NCI-H128 (cell line): ENCODE data around the gene NUDT5.
"Not testable (repeated sequence)": the region's sequence is repeated elsewhere in the genome, so short reads cannot be mapped to it uniquely, and the experiment has no call there.

Experiments used
- DNase-seq: peaks from one replicate; lab custom pipeline; 2025; ENCODE audit not compliant: unreplicated experiment; lab: John Stamatoyannopoulos, UW

Gene NUDT5

DNA sequence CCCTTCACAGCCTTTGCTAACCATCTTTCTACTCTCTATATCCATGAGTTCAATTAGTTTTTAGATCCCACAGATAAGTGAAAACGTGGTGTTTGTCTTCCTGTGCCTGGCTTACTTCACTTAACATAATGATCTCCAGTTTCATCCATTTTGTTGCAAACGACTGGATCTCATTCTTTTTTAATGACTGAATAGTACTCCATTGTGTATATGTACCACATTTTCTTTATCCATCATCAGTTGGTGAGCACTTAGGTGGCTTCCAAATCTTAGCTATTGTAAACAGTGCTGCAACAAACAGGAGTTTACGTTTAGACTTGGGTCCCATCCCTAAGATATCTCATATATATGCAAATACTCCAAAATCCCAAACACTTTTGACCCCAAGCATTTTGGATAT is 9.4 kb upstream of the NUDT5 start:
- no peak for DNase-seq

DNA sequence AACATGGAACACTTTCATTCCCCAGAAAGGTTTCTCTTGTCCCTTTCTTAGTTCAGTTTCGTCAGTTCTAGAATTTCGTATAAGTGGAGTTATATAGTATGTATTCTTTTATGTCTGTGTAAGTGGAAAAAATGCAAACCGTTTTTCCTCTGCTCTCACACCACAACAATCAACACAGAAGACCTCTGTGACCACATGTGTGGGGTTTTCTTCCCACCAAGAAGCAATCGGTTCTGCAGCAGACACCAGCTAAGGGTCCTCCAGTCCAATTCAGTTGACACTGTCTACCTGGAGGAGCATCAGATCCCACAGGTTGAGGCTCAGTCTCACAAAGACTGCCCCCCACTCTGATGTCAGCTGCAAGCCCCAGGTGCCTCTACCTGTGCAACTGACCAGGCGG is 6.5 kb upstream of the NUDT5 start:
- DNase-seq, result no peak

DNA sequence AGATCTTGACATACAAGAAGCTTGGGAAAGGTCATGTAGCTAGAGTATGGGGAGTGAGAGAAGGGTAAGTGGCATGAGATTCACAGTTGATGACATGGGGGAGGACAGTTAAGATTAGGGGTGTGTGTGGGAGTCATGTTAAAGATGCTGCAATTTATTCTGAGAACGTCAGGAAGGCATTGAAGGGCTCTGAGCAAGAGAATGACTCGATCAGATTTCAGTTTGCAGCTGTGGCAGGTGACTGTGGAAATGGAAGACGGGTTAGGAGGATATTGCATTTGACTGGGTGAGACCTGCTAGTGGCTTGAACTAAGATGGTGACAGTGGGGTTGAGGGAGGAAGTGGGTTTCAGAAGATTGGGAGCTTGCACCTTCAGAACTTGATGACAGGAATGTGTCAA is 5.9 kb upstream of the NUDT5 start:
- no peak for DNase-seq

DNA sequence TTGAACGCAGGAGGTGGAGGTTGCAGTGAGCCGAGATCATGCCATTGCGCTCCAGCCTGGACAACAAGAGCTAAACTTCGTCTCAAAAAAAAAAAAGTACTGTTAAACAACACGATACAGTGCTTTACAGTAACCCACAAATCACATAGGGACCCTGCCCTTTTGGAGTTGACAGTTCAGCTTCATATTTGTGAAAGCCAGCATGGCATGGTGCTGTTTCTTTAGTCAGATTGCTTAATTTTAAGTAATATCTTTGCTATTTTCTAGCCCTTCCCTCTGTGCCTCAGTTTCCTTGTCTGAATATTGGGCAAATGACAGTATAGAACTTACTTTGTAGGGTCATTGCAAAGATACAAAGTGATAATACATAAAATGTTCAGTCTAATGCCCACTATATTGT is 5.2 kb upstream of the NUDT5 start:
- DNase-seq, result no peak

DNA sequence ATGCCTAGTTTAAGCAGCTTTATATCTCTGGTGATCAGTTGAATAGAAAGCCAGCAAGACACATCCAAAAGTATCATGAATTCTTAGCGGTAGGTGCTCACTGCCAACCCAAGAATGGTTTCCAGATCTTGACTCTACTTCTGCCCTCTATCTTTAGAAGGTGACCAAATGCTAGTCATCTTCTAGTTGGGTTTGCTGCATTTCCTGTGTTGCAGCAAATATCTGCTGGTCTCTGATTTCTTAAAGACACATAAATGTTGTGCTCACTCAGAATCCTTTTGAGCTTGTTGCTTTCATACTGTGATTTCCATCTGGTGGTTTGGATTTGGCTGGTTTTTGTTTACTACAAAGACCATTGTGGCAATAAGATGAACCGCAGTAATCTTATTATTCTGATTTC is 2.5 kb upstream of the NUDT5 start:
- no peak for DNase-seq

DNA sequence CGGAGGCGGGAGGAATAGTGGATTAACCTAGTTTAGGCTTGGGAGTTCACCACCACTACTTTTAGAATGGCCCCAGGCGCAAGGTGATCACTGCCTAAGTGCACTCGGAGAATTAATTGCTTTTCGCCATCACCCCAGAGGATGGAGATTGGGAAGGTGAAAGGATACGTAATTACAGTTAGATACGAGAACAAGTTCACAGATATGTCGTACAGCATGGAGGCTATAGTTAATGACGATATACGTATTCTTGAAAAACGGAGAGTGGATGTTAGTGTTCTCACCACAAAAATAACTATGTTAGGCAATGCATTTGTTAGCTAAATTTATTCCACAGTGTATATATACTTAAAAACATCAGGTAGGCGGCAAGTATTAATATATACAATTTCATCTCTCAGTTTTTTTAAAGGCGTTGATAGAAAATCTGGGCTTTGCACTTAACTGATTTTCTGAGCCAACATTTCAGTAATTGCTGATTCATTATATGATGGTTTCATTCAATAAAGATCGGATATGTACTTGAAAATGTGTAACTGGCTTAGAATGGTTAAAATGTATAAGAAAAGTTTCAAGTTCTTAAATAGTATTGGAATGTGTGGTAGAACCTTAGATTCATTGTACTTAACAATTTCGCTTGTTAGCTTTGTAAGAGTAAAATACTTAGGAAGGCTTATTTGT is 980 bp upstream of the NUDT5 start:
- DNase-seq, result no peak

DNA sequence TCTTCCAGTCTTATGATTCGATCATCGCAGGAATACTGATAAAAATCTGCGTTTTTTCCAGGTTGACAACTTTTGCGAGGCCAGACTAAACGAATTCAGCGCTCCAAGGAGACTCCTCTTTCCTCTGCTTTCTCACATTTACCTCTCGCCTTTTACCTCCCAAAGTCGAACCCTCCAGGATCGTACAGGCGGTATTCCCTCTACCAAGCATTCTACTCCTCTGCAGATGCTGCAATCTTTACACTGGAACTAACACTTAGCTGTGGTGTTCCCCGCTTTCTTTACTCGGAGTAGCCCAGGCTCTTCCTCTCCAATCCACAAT is 449 bp downstream of the NUDT5 start:
- DNase-seq, result no peak

DNA sequence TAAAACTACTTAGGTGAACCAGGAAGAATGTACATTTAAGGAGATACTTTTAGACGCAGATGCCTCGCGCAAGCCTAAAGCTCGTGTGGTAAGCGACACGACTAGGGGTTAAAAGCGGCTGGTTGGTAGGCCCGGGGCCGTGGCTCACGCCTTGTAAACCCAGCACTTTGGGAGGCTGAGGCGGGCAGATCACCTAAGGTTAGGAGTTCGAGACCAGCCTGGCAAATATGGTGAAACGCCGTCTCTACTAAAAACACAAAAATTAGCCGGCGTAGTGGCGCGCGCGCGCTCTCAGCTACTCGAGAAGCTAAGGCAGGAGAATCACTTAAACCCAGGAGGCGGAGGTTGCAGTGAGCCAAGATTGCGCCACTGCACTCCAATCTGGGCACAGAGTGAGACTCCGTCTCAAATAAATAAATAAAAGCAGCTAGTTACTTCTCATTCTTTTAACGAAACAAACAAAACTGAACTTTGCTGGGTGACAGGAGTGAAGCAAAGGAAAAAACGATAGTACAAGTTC is 879 bp downstream of the NUDT5 start:
- no peak for DNase-seq

DNA sequence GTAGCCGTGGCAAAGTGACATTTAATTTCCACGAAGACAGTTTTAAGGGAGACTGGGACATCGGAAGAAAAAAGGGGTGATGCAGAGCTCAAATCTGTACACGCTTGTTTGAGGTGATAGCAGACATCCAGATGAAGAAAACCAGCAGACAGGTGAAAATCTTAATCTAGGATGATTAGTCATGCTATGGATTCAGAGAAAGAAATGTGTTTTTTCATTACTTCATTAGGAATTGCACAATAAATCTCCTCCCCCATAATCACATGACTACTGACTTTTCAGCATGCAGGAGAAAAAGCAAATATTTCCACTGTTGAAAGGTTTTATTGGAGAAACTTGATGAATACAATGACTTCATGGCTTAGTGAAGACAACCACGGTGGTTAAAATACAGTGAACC is 2.5 kb downstream of the NUDT5 start:
- DNase-seq, result no peak

DNA sequence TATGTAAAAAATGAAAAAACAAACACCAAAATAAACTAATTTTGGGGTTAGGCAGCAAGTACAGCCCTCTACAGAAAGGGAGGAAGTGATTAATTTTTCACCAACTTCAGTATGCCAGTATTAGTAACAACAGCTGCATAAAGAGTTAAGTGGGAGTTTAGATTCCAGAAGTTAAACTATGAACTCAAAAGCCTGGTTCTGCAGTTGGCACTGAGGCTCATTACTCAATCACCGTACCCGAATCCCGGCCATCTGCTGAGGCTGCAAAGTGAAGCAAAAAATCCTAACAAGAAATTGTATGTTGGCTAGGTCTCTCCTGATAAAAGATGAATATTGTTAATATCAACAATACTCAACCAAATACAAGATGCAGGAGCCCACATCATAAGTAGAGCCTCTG is 4.0 kb downstream of the NUDT5 start:
- no peak for DNase-seq

DNA sequence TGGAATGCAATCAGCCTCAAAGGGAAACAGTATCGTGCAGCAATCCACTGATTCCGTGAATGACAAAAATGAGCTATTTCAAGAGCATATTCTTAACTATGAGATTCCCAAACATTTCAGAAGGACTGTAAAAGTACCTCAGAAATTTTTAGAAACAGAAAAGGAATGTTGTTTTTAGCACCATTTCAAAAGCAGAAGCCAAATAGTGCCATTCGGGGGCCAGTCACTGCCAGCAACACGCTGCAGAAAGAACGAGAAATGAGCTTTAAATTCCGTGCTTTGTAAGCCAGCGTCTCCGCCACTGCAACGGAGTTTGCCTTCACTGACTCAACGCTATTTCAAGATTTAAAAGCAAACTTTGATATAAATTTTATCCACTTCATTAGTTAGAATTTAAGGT is 6.3 kb downstream of the NUDT5 start:
- DNase-seq, result no peak

DNA sequence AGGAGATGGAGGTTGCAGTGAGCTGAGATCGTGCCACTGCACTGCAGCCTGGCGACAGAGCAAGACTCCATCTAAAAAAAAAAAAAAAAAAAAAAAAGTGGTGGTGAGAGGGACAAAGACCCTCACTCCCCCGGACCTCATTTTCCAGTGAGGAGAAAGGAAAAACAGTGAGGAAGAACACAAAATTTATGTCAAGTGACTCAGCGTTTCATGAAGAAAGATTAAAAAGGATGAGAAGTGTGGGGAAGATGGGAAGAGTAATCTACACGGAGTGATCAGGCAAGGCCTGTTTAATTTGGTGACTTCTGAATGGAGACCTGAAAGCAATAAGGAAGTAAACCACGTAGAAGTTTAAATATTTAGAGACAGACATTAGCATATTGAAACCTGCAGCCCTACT is 7.0 kb downstream of the NUDT5 start:
- no peak for DNase-seq

DNA sequence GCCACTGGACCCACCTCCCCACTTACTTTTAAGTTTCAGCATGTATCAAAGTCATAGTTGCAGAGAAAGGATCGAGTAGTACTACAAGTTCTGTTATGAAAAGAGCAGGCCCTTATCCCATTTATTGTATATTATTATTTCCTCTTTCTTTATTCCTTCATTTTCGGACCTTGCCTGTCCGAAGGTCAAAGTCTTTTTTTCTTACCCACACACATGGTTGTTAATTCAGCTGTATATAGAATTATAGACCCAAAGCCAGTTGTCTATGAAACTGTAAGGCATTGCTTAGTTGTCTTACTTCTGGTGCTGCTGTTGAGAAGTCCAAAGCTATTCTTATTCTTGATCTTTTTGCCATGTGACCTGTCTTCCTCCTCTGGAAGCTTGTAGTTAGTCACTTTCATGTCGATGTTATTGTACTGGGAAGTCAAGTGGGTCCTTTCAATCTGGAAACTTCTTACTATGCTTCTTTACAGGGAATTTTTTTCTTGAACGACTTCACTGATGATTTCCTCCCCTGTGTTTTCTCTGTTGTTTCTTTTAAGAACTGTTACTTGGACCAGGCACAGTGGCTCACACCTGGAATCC is 8.3 kb downstream of the NUDT5 start:
- no peak for DNase-seq

DNA sequence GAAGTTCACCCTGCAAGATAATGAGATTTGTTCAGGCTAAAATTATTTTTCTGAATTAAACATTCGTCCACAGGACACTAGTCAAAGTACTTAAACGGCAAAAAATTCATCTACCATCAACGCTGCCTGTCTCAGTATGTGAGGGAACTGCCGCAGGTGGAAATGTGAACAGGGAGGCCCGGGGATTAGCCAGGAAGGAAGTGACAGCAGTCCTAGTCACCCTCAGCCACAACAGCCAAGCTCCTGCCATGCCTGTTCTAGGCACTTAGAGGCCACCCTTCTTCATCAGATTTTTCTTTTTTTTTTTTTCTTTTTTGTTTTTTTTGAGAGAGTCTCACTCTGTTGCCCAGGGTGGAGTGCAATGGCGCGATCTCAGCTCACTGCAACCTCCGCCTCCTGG is 9.4 kb downstream of the NUDT5 start:
- DNase-seq, result no peak

DNA sequence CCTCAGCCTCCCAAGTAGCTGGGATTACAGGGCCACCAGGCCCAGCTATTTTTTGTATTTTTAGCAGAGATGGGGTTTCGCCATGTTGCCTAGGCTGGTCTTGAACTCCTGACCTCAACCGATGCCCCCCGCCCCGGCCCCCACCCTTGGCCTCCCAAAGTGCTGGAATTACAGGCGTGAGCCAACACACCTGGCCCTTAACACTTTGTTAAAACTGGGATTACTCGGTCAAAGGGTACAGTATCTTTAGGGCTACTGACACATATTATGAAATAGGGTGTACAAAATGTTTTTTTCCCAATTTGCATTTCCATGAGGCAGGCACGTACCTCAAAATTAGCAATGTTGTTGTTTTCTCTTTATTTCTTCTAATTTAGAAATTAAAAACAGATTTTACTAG is 11.5 kb downstream of the NUDT5 start:
- DNase-seq, result no peak

DNA sequence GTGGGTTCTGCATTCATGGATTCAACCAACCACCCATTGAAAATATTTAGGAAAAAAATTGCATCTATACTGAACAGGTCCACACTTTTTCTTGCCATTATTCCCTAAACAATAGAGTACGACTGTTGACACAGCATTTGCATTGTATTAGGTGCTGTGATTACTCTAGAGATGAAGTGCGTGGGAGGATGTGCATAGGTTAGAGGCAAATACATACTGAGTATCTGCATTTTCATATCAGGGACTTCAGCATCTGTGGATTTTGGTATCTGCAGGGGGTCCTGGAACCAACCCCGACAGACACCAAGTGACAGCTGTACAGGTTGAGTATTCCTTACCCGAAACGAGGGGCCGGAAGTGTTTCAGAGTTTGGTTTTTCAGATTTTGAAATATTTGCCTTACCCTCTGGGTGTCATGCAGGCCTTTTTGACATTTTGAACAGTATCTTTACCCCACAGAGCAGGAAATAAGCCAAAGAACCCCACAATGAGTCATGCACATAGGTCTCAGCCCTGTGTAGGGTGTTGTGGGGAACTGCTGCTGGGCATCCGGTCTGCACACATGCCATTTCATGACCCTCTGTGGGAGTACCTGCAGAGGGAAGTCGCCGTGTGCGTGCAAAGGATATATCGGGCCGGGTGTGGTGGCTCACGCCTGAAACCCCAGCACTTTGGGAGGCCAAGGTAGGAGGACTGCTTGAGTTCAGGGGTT is 14.5 kb downstream of the NUDT5 start:
- DNase-seq, result no peak

DNA sequence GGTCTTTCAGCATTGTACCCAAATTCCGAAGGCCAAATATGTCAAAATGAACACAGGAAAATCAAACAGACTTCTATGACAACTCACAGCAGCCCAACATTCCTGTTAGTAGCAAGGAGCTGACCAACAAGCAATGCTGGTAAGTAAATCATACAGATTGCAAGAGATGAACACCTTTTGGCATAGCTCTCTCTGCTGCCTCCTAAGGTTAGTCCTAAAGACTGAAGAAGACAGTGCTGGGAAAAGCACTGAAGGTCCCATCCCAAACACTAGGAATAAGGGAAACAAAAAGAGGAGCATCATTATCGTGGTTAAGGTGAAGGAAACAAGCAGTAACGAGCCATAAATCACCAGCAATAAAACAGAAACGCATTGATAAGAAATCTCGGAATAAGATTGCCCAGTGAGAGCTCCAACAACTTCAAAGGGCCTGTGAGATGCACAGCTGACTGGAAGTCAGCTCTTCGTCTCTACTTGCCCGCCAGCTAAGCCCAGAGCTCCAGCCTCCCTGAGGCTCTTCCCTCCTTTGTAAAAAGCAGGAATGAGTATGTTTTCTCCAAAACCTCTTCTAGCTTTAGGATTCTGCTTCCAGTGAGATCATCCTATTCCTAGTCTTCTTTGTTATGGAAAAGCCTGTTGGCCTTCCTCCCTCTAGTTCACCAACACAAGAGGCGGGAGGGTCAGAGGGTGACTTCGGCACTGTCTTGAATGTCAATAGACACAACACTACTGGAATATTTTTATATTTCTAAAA is 15.3 kb downstream of the NUDT5 start:
- DNase-seq, result no peak

DNA sequence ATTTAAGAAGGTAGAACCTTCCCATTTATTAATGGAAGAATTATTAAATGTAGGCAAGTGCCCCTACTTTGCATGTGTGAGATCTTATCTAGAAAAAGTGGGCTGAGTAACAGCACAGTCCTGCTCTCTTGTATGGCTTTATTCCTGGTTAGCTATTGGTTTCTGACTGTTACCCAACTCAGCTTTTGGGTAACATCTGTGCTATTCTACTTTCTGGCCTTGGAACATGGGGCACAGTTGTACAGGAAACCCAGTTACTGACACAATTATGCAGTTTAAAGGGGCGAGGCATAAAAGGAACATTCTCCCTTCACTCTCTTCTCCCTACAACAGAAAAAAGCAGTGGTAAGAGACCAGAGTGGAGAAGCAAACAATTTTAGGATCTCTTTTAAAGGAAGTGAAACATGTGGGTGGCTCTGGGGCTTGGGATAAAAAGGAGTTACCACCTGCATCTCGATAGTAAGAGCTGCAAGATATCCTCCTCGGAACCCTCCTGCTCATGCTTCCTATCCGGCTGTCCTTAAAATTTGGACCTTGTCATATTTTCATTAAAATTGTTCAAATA is 16.0 kb downstream of the NUDT5 start:
- DNase-seq, result no peak

DNA sequence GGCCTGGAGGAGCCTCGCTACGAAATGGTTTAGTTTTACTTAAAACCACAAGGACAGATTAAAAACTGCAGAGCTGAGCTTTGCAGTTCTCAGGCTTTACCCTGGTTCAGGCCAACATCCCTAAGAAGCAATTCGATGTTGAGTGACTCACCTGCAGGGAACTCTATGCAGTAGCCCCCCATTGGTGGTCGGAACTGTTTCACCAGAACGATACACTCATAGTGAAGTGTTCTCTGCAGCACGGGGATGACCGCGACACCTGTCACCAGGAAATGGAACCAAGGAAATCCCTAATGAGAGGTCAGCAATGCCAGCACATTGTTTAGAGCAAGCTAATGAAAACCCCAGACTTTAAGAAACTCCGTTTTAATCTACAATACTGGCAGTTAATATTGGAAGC is 18.0 kb downstream of the NUDT5 start:
- no peak for DNase-seq

DNA sequence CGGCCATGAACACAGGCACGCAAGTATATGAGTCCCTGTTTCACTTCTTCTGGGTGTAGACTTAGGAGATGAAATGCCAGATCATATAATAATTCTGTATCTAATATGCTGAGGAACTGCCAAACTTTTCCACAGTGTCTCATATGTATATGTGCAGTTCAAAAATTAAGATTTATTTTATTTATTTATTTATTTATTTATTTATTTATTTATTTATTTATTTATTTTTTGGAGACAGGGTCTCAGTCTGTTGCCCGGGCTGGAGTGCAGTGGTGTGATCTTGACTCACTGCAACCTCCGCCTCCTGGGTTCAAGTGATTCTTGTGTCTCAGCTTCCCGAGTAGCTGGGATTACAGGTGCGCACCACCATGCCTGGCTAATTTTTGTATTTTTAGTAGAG is 24.2 kb downstream of the NUDT5 start:
- DNase-seq, result not testable (repeated sequence)

DNA sequence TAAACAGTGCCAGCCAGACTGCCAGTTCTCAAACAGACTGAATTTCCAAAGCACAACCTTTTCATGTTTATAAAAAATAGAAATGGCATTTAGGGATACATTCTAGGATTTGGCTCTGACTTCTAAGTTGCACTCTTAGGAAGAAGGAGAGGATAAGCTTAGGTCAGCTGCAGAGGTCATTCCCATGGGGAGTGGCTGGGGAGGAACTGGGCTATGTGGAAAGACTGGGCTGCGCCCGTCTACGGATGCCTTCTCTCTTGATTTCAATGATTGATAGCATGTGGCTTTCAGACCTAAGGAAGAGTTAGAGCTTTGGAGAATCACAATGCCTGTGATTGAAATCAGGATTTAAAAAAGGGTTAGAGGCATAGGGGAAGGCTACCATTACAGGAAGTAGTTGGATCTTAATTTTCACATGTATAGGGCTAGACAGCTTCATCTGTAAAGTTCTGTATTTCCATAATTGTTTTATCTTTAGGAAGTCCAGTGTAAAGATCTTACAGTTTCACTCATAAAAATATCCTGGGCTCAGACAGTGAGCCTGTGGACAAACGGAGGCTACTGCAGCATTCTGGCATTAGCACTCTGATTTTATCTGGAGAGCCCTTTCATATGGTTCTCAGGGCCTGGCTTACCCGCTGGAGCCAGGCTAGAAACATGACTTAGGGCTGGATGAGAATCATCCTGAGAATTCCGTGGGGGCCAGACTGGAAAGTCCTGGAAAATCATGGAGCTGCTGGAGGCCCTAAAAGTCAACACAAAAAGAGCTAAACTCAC is 29.5 kb downstream of the NUDT5 start:
- no peak for DNase-seq
